HT-29 (cell line): ENCODE measurements around the gene CMIP. TPM values are rescaled to one million over a fixed set of nuclear protein-coding genes. Genes with fewer than 3 reads are reported as not detected.
A peak's percentile ranks its signal among the peaks of the same experiment; 100 is the strongest.
"Not testable (repeated sequence)": the region's sequence is repeated elsewhere in the genome, so short reads cannot be mapped to it uniquely, and the experiment has no call there.

Experiments used
- DNase-seq: peaks from one replicate; pipeline ENCODE4 v3.0.0-alpha.2; 2015; ENCODE audit warnings: low spot score
- total RNA-seq: library from RNA; depleted of rRNA; stranded (reverse); fragments of >200 nt; shearing (Covaris generic); gene quantifications from 2 replicates; pipeline ENCODE4 v1.2.3, GENCODE V29; 2014

CMIP gene
- total RNA-seq, 1 experiment from 2014 or later: 24.7 TPM

DNA sequence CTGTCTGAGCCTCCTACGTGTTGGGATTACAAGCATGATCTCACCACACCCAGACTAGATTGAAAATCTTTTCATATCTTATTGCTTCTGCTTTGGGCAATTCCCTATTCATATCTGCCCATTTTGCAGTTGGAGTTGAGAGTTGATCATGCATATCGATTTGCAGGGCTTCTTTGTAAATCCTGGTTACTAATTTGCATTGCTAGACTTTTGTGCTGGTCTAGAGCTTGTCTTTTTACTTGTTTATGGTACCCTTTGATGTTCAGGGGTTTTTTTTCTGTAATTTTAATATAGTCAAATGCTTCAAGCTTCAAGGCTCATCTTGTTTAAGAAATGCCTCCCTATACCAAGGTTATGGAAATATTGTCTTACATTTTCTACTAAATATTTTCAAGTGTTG, 23.5 kb upstream of the CMIP start:
- DNase-seq: no peak

DNA sequence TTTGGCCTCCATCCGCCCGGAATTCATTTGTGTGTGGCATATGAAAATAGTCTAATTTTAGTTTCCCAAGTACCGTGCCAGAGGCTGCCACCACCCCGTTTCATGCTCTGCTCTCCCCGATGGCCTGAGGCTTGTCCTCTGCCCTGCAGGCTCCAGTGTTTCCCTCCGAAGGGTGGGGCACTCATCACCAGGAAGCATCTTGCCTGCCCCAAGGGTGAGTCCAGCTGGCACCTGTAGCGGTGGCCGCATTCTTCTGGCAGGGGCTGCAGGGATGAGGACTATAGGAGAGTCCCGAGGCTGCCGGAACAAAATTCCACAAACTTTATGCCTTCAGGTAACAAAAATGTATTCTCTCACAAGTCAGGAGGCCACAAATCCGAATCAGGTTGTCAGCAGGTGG, 23.1 kb upstream of the CMIP start:
- DNase-seq: no peak

DNA sequence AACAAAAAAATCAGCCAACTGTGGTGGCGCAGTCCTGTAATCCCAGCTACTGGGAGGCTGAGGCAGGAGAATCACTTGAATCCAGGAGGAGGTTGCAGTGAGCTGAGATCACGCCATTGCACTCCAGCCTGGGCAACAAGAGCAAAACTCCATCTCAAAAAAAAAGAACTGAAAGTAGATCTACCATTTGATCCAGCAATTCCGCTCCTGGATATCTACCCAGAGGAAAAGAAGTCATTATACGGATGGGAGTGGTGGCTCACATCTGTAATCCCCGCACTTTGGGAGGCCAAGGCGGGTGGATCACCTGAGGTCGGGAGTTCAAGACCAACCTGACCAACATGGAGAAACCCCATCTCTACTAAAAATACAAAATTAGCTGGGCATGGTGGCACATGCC, 22.5 kb upstream of the CMIP start:
- DNase-seq: not testable (repeated sequence)

DNA sequence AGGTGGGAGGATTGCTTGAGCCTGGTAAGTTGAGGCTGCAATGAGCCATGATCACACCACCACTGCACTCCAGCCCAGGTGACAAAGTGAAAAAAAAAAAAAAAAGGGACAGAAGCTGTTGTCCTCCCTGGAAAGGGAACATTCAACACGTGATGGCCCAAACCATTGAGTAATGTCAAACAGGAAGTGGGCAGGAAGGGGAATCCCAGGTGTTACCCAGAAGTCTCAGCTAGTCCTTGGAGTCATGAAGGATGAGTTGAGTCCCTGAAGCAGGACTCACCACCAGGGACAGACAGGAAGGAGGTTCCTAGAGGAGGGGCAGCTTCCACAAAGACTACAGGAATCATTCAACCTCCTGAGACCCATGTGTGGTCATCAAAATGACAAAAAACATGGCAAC, 19.8 kb upstream of the CMIP start:
- DNase-seq: no peak

DNA sequence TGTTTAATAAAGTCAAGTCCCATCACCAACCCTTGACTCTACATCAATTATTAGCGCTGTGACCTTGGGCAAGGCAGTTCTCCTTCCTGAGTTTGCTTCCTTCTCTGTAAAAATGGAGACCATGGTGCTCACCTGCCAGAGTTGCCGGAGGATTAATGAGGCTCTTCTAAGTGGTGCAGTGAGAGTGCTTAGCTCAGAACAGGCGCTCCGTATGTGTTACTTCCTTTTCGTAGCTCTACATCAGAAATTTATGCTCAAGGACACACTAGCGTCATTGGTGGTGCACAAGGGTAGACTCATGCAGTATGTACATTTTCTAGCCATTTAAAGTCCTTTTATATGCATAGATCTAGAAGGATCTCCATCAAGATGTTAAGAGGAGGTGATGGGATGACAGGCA, 17.4 kb upstream of the CMIP start:
- no peak for DNase-seq

DNA sequence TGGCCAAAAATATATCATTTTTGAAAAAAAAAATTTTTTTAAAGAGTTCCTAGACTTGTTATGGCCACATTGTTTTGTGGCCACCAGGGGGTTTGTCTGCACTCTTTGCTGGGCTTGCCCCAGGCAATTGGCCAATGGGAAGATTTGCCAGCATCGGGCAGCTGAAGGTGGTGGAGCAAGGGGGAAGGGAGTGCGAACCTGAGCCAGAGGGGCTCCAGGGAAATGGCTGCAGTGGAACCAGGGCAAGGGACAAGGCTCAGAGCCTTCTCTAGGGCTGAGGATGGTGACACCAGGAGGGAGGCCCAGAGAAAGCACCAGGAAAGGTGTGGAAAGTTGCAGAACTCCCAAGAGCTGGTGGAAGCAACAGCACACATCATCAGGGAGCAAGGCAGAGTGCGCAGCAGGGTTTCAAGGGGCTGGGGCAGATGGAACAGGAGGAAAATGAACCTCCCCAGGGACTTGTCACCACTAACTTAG, 15.5 kb upstream of the CMIP start:
- peak; percentile 57 for DNase-seq

DNA sequence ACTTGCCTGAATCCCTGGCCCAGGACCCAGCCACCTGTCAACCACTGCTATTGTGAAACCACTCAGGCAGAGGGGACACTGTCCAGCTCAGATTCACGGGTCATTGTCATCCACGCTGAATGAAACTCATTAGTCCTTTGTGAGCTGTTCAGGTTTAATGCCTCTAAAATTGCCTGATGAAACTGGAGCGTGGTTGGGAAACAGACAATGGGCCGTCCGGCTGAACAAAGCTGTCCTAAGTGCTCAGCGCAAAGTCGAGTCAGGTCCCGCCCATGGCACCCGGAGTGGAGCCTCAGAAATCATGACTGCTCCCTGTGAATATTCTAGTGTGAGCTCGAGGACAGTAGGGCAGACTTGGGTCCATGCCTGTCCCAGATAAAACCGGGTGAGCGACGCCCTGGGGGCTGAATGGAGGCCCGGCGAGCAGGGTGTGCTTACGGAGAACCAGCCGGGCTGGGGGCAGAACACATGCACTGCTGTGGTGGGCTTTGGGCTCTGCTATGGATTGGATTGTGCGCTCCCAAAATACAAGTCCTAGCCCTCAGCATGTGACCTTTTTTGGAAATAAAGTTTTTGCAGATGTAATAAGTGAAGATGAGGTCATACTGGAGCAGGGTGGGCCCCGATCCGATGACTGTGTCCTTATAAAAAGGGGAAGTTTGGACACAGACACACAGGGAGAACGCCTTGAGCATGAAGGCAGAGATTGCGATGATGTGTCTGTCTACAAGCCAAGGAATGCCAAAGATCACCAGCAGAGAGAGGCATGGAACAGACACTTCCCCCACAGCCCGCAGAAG, 12.9 kb upstream of the CMIP start:
- no peak for DNase-seq

DNA sequence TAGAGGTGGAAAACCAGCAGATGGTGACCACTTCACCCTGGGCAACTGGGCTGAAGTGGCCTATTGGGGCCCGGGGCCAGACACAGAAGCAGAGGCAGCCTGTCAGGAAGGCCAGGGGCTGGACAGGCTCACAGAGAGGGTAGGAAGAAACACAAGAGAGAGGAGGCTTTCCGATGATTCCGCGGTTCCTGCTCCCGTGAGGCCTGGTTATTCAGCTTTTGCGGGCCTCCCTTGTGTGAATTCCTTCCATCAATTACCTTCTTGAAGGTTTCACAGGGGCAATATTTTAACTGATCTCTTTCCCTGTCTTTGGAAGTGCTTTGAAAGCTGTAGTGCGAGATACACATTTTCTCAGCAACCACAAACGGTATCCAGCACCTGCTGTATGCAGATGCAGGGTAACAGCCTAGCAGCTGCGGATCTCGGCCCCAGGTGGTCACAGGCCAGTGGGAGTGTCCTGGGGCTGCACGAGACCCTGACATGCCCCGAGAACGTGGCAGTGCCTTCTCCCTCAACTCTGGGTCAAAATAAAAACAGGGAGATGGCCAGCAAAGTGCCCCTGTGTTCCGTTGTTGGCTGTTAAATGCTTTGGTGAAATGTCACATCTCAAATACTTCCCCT, 11.6 kb upstream of the CMIP start:
- DNase-seq: no peak

DNA sequence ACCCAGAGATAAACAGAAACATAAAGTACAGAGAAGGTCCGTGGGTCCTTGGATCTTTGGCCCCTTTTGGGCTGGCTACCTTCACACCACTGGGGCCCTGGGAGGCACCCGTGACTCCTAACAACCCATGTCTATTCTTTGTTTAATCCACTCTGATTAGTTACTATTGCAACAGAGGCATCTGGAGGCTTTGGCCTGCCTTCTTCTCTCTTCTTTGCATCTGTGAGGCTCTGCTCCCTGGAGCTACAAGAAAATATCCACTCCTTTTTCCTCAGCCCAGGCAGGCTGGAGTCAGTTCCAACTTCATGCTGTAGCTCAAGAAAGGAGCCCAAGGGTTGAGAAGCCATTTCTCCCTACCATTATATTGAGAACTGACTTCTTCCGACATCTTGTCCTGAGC, 9.5 kb upstream of the CMIP start:
- DNase-seq: no peak

DNA sequence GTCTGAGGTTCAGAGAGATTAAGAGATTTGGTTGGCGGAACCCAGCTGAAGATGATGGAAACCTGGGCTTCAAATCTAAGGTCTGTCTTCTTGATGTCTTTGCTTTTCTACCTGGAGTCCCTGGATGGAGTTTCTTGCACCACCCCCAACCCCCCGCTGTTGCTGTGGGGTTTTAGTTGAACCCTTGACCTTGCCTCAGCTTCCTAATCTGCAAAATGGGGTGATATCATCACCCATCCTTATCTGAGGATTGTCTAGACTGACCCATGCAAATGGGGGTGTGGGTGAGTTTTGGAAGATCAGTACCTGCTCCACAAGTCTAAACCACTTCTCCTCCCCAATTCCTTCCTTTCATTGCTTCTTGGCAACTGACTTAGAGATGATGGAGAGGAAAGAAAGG, 9.0 kb upstream of the CMIP start:
- no peak for DNase-seq

DNA sequence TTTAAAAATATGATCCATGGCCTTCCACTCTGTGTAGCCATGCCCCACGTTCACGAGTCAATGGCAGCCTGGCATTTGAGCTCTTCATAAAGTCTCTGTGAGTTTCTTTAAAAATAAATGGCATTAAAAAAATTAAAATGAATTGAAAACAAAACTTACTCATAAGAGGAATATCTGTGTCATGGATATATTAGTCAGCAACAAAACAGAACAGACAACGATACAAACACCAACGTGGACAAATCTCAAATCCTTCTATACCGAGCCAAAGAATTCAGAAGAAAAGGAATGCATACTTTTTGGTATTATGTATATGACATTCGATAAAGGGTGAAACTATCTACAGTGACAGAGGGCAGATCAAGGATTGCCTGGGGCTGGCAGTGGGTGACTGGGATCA, 8.2 kb upstream of the CMIP start:
- DNase-seq: no peak

DNA sequence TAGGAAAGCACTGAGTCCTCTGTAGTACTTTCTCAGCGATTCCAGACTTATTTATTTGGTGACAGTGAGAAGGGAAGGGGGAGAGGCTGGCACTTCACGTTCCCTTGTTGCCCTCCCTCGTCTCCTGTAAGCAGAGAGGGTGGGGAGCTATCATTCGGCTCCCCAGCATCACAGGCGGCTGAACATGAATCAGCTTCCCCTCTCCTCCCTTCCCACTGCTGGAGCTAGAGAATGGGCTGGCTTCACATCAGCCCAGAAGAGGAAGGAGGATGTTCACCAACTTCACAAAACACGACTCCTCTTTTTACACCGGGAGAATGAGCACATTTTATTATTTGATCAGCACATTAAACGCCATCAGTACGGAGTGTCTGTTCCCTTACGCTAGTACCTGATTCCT, 6.7 kb upstream of the CMIP start:
- DNase-seq: no peak

DNA sequence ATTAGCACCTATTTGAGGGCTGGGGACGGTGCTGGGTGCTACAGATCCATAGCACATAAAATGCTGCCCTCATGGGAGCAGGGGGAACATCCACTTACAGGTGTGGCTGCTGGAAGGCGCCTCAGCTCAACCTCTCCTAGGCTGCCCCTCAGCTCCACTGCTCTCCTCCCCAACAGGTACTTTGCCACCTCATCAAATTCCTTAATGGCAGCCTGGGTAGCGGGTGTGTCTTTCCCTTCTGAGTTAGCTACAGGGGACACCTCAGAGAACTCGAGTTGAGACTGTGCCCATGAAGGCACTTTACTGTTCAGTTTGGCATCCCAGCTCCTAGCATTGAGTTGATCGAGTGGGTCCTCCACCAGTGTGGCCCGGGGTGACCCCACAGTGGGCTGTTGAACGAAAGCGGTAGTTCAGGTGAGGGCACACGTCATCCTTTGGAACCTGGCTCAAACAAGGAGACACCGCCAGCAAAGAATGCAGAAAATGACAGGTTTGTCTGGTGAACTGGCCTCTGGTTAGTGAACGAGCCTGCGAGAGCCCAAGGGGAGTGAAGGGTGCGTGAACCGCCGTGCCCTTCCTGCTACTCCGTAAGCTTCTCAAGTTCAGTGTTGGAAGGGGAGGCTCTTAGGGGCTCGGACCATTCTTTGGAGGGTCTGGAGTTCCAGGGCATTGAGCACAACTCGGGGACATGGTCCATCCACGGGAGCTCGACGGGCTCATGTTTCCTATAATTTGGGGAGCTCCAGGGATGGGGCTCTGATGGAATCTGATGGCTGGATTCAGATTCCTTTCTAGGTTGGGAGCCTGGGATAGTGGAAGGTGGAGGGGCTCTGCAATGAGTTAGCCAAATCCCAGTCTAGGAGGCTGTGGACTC, 3.5 kb upstream of the CMIP start:
- DNase-seq: no peak

DNA sequence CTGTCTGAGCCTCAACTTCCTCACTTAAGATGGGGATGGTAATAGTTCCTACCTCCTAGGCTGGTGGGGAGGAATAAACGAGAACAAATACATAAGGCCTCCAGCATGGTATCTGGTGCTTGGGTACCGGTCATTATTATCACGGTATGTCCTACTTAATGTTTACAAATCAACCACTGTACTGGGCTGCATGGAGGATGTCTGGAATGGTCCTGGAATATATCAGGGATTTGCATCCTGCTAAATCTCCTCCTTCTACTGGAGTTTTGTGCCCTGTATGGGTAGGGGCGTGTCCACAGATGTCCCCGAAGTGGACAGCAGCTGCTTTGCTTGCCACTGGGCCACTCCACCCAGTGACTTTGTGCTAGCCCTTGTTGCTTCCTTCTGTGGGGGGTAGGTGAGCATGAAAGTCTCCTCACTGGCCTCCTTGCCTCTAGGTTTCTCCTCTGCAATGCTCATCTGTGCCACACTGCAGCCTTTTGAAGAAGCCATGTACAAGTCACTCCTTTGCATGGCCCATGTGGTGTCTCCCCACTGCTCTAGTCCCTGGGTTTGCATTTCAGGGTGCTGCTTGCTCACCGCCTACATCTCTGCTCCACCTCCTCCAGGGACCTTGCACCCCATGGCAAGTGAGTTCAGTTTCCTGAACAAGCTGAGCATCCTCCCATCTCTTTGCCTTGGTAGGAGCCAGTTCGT, 2.2 kb upstream of the CMIP start:
- DNase-seq: no peak

DNA sequence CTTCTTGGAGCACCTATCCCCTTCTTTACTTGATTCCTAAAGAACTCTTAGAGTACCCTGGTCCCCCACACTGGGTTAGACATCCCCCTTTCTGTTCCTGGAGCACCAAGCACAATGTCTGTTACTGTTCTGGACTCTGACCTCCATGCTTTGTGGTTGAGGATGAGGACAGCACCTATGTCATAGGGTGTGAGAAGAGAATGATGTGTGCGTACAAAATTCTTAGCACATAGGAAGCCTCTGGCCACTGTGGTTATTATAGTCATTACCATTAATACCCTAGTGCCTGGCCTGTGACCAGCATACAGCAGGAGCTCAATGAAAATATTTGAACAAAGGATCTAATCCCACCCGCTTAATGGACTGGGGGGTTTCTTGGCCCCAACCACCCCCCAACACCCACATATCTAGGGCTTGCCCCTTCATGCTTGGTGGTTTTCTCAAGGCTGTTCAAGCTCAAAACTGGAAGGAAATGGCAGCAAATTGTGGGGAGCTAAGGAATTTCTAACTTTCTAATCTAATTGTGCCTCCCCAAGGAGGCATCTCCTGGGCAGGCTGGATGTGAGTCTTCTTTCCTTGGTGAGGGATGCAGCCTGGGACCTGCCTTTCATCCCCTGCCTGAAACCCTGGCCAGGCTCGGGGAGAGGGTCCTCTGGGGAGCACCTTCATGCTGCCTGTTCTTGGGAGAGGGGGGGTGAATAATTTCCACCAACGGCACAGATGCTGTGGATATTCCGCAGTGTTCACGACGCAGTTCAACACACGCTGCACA, 1.5 kb upstream of the CMIP start:
- no peak for DNase-seq

DNA sequence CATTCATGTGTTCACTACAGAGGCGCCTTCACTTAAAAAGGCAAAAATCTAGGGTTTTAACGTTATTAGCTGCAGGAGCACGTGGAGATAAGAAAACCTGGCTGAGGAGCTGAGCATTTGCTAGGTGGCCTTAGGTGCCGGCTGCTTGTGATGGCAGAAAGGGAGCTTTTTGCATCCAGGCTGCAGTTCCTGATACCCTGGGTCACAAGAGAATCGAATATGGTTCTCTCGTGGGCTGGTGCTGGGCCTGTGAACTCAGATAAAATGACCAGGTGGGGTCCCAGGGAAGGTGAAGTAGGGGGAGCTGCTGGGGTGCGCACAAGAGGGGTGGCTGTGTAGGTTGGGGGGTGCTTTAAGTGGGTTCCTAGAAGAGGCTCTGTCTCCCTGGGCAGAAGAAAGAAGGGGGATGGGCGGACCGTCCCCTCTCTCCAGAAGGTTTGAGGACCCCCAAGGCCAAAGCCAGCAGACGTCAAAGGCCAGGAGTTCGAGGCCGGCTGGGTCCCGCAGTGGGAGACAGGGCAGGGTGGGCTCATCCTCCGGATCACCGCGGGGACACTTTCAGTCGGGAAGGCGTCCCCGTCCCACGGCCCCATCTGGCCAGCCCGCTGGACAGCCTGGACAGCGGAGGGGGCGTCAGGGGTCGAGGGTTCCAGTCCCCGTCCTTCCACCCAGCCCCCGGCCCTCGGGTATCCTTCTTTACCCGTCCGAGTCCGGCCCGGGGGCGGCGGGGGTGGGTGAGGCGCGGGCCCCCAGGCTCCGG, 740 bp upstream of the CMIP start:
- DNase-seq: no peak

DNA sequence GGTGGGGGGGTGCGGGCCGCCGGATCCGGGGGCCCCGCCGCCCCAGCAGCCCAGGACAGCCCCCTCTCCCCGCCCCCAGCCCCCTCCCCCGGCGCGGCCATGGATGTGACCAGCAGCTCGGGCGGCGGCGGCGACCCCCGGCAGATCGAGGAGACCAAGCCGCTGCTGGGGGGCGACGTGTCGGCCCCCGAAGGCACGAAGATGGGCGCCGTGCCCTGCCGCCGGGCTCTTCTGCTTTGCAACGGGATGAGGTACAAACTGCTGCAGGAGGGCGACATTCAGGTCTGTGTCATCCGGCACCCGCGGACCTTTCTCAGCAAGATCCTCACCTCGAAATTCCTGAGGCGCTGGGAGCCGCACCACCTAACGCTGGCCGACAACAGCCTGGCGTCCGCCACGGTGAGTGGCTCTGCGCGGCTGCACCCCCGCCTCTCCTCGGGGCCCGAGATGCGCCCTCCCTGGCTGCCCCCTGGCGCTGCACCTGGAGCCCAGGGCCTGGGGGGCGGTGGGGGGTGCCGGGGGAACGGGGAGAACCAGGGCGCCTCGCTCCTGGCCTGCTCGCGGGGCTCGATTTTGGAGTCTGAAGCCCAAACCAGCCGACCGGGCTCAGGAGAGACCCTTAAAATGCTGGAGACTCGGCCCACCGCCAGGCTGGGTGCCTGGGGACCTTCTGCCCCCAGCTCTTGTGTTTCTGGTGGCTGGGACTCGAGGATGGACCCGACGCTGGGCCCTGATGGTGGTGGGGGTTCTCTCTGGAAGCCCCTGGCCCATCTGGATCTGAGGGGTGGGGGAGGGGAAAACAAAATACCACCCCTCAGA, 744 bp downstream of the CMIP start:
- DNase-seq: peak; percentile 56

DNA sequence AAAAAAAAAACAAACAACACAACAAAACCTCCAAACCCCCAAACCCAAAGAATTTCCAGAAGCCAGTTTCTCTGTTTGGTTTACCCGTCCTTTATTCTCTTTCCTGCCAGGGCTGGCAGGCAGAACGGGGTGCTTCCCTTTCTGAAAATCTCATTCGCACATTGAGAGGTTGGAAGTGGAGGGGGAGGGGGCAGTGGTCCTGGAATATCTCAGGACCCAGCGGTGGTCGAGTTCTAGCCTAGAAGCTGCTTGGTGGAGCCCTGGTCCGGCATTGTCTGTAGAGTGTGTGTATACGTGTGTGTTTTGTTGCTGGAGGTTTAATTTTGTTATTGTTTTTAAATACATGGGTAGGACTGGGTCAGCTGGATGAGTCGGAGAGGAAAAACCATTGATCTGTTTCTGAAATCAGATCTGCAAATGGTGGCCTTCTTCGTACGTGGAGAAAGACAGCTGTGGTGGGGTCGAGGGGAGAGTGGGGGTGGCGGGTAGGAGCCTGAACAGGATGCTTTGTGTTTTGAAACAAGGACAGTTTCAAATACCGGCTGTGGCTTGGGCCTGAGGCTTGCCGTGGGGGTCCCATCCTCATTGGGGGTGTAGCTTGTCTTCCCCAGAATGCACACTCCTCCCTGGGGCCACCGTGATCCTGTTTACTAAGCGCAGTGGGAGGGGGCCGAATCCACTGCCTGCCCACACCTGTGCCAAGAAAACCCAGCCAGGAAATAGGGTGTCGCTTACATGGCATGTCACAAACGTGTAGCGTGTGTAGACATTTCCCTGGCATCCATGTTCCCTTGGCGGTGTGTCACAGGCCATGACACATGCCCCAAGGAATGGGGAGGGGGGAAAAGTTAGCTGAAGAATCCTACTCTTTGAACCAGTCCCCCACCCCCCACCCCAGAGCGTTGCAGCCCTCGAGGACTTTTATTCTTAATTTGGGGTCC, 1.6 kb downstream of the CMIP start:
- DNase-seq: peak; percentile 47
